ENCODE measurements around the gene CMSS1.

DNA sequence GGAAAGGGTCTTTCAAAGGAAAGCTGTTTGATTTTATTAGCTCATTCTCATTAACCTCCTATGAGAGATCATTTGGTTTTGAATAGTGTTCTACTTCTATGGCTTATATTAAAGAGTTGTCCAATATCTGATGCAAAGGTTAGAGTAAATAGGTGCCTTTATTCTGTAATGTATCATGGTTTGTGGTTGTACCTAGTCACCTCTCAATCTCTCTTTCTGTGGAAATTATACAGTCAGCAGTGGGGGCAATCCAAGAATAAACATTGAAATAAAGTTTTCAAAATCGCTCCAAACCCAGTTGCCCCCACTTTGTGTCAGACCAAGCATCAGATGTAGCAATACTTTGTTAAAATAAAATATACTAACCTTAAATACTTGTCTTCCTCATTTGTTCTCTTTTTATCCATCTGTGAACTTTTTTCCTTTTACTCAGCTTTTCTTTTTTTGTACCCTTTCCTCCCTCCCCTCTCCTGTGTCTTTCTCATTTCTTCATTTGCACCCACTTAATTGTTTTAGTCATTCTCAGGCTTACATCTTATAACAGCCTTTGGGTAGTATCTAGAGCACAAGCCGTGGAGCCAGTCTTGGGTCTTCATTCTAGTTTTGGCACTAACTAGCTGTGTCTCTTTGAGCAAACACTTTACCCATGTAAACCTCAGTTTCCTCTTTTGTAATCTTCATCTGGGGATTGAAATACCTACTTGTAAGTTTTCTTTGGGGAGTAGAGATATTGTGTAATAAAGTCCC lies 16.7 kb downstream of the CMSS1 start:
- TF ChIP-seq, protein P1, sequence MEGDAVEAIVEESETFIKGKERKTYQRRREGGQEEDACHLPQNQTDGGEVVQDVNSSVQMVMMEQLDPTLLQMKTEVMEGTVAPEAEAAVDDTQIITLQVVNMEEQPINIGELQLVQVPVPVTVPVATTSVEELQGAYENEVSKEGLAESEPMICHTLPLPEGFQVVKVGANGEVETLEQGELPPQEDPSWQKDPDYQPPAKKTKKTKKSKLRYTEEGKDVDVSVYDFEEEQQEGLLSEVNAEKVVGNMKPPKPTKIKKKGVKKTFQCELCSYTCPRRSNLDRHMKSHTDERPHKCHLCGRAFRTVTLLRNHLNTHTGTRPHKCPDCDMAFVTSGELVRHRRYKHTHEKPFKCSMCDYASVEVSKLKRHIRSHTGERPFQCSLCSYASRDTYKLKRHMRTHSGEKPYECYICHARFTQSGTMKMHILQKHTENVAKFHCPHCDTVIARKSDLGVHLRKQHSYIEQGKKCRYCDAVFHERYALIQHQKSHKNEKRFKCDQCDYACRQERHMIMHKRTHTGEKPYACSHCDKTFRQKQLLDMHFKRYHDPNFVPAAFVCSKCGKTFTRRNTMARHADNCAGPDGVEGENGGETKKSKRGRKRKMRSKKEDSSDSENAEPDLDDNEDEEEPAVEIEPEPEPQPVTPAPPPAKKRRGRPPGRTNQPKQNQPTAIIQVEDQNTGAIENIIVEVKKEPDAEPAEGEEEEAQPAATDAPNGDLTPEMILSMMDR (IDR thresholded peaks at IDR 0.05): no peak
- TF ChIP-seq POLR2A (IDR thresholded peaks at IDR 0.05): no peak

All from right lobe of liver (tissue), 4 donors.